Left renal cortex interstitium (tissue), 4 donors: ENCODE results near the gene COPS8. TPM values are rescaled to one million over a fixed set of nuclear protein-coding genes. Genes with fewer than 3 reads are reported as not detected.

Experiments used
- DNase-seq, 4 donors: peaks; one replicate each; pipeline ENCODE4 v3.0.0-alpha.2; 2013; ENCODE audit warnings: low read depth in 4 of 4, low spot score in 2 of 4, missing footprints in 1 of 4
- polyA plus RNA-seq, 4 donors: library from polyadenylated mRNA; unstranded; fragments of 120-200 nt; gene quantifications; one replicate each; pipeline ENCODE4 v1.2.1, GENCODE V29; 2013; ENCODE audit not compliant: insufficient read length in 4 of 4

COPS8 gene
- polyA plus RNA-seq, 4 donors = 76.9 to 94.0 (median 88.3) TPM

GRCh38 chr2:237097911-237098702 lies 12.4 kb downstream of the COPS8 start:
- no peak for DNase-seq

GRCh38 chr2:237099804-237100203 lies 14.1 kb downstream of the COPS8 start:
- no peak for DNase-seq

GRCh38 chr2:237101118-237101979 lies 15.7 kb downstream of the COPS8 start:
- DNase-seq = no peak

GRCh38 chr2:237102428-237102827 lies 16.7 kb downstream of the COPS8 start:
- no peak for DNase-seq

GRCh38 chr2:237109421-237109934 lies 23.8 kb downstream of the COPS8 start:
- no peak for DNase-seq

GRCh38 chr2:237113026-237113795 lies 27.5 kb downstream of the COPS8 start:
- DNase-seq = no peak

- DNase-seq = no peak
Measured at GRCh38 chr2:237115870-237116269, 30.2 kb downstream of the COPS8 start.

- DNase-seq = no peak
Measured at GRCh38 chr2:237116431-237116830, 30.7 kb downstream of the COPS8 start.

- DNase-seq = no peak
Measured at GRCh38 chr2:237118025-237118424, 32.3 kb downstream of the COPS8 start.

- no peak for DNase-seq
Measured at GRCh38 chr2:237118561-237119155, 33.0 kb downstream of the COPS8 start.

- no peak for DNase-seq
Measured at GRCh38 chr2:237120916-237121315, 35.2 kb downstream of the COPS8 start.

- no peak for DNase-seq
Measured at GRCh38 chr2:237121321-237121720, 35.6 kb downstream of the COPS8 start.

GRCh38 chr2:237122214-237122666 lies 36.6 kb downstream of the COPS8 start:
- no peak for DNase-seq

GRCh38 chr2:237124820-237125219 lies 39.1 kb downstream of the COPS8 start:
- no peak for DNase-seq

GRCh38 chr2:237125967-237126366 lies 40.3 kb downstream of the COPS8 start:
- no peak for DNase-seq

GRCh38 chr2:237126519-237127174 lies 41.0 kb downstream of the COPS8 start:
- no peak for DNase-seq

GRCh38 chr2:237128026-237128703 lies 42.5 kb downstream of the COPS8 start:
- DNase-seq = peak in 2 of 4 donors; percentile 15 to 41

GRCh38 chr2:237128845-237129592 lies 43.3 kb downstream of the COPS8 start:
- no peak for DNase-seq
